GM12872 (cell line): ENCODE data around the gene FANCE.

Source experiments
- CTCF ChIP-seq: IDR thresholded peaks from 3 replicates; pipeline ENCODE4 v1.5.1; 2011; ENCODE audit warnings: low read depth, mild to moderate bottlenecking, low read length, moderate library complexity; ENCODE audit not compliant: insufficient read depth

Gene FANCE

GRCh38 chr6:35411066-35411465 lies 41.1 kb upstream of the FANCE start:
- TF ChIP-seq CTCF = no peak

DNA sequence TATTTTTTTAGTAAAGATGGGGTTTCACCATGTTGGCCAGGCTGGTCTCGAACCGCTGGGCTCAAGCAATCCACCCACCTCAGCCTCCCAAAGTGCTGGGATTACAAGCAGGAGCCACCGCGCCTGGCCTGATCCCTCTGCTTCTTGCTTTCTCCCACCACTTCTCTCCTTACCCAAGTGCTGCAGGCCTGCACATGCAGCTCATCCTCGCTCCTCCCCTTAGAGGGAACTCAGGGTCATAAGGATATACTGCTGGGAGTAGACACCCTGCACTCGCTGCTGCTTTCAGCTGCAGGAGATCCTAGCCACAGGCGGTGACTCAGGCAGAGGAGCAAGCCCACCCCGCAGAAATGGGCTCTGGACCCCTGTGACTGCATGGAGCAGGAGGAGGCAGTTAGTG lies 40.0 kb upstream of the FANCE start:
- TF ChIP-seq CTCF = no peak

DNA sequence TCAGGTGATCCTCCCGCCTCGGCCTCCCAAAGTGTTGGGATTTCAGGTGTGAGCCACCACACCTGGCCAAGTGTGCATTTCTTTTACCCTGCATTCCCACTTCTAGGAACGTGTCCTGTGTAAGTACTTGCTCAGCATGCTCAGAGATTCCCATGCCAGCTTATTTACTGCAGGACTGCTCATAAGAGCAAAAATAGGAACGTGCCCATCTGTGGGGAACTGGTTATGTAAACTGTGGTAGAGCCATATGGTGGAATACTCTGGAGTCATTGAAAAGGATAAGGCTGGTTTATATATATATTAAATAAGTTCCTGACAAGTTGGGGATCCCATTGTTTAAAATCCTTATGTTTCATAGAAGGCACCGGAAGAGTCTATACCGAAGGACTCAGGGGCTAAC lies 38.2 kb upstream of the FANCE start:
- no peak for TF ChIP-seq CTCF

- TF ChIP-seq CTCF = peak; percentile 33; the same call in 2 of the 3 replicates
Observed at GRCh38 chr6:35415065-35415891, 36.9 kb upstream of the FANCE start.

GRCh38 chr6:35417979-35418661 lies 34.0 kb upstream of the FANCE start:
- TF ChIP-seq CTCF = no peak

DNA sequence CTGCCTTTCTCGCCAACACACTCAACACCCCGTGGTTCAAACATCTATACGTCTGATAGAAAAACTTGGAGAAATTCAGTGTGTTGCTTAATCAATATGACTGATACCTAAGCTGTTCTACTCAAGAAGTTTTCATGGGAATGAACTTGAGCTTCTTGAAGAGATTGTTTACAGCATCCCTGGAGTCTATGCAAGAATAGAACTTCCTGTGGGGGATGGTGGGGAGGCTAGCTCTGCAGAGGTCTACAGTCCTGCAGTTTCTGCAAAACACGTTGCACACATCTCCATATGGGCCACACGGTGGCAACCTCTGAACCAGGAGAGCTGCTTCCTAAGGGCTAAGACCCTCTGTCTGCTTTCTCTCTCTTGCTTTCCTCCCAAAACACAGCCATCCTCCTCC lies 32.7 kb upstream of the FANCE start:
- TF ChIP-seq CTCF = no peak

DNA sequence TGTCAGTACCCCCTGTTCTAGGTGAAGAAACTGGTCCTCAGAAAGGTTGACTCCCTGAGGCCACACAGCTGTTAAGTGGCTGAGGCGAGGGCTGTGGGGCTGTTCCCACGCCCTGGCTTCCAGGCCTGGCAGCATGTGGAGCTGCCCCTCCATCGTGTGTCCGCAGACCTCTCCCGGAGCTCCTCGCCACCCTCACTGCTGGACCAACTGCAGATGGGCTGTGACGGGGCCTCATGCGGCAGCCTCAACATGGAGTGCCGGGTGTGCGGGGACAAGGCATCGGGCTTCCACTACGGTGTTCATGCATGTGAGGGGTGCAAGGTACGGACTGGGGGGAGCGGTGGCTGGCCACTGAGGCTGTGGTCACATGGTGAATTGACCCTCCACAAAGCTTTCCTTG lies 32.2 kb upstream of the FANCE start:
- TF ChIP-seq CTCF = no peak
